NCI-H146 treated with DMSO at 0.1 percent for 48 hours (cell line): ENCODE results near the gene RAB6B.
A peak's percentile ranks its signal among the peaks of the same experiment; 100 is the strongest.

ENCODE experiments used
- DNase-seq: peaks from one replicate; lab custom pipeline; 2025; ENCODE audit not compliant: unreplicated experiment; lab: John Stamatoyannopoulos, UW

Gene RAB6B

DNA sequence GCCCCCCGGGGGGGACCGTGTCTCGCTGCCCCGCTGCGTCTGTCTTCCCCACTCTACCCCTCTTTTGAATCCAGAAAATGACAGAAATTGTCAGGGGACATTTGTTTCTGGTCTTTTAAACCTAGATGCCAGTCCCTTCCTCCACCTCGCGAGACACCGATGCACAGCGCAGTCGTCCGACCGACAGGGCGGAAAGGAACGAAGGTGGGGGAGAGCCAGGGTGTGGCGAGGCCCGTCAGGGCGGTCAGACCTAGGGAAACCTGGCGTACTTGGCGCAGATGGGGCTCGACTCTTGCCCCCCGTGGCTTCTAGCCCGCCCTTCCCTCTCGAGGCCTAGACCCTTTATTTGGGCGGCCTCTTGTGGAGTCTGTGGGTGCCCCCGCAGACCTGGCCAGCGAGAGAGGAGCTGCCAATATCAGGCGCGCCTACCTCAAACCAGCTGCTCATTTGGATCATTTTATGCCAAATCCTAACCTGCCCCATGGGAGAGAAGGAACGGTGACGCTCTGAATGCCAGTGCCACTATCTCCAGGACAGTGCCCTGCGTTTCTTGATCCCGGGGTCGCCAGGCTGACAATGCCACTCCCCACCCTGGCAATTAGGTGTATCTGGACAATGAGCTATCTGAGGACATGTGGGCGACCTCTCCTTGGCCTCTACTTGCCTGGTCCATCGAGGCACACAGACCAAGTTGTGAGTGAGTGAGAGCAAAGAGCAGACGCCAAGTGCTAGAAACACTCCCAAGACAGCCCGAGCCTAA lies 500 bp upstream of the RAB6B start:
- no peak for DNase-seq

GRCh38 chr3:133894353-133895207 lies 1.1 kb downstream of the RAB6B start:
- peak; percentile 36 for DNase-seq

GRCh38 chr3:133893683-133894352 lies 1.9 kb downstream of the RAB6B start:
- DNase-seq, result no peak

DNA sequence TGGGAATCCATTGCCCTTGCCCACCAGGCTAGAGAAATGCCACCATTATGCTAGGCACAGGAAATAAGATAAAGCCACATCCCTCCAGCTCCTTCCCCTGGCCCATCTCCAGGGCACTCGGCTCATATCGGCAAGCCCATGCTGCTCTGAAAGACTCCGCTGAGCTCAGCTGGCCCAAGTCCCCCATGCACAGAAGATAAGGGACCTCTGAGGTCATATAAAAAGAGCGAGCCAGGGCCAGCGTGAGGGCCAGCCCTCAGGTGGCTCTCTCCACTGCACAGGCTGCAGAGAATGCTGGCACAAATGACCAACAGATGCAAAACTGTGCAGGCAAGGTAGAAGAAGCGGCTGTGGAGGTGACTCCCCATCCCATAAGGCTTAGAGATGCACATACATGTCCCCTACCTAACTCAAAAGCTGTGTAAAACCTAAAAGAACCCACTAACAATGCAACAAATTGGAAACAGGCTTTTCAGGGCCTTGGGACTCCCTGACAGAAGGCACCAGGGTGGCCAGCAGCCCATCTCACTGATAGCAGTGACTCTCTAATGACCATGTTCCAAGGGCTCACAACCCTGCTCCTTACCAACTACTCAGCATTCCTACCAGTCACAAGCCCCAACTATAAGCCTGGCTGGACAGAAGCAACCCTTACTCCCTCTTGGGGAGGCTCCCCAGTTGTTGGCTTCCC lies 3.0 kb downstream of the RAB6B start:
- DNase-seq, result no peak

- DNase-seq, result no peak
Measured at GRCh38 chr3:133891662-133892378, 3.9 kb downstream of the RAB6B start.

GRCh38 chr3:133890972-133891644 lies 4.6 kb downstream of the RAB6B start:
- no peak for DNase-seq

GRCh38 chr3:133890037-133890436 lies 5.6 kb downstream of the RAB6B start:
- no peak for DNase-seq

DNA sequence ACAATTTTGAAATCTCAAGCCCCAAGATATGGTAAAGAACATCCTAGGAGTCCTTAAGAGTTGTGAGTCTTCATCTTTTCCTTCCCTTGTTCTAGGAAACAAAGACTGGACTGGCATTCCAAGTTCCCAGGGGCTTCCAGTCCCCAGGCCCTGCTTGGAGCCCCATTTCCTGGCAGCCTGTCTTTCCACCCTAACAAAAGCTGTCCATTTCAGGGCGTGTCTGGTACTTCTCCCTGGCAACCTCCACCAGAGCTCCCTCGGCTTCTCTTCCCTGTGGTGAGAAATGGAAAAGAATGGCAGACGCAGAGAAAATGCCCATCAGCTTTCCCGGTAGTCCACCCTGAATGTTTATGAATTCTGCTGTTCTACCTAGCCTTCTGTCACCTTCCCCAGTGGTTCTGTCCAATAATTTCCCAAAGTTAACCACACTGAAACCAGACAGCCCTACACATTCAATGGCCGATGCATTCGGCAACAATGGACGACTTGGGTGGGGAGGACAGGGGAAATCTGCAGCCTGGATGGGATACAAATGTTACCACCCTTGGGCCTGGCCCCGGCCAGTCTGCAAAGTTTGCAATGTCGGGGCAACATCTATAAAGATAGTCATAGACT lies 6.8 kb downstream of the RAB6B start:
- no peak for DNase-seq

DNA sequence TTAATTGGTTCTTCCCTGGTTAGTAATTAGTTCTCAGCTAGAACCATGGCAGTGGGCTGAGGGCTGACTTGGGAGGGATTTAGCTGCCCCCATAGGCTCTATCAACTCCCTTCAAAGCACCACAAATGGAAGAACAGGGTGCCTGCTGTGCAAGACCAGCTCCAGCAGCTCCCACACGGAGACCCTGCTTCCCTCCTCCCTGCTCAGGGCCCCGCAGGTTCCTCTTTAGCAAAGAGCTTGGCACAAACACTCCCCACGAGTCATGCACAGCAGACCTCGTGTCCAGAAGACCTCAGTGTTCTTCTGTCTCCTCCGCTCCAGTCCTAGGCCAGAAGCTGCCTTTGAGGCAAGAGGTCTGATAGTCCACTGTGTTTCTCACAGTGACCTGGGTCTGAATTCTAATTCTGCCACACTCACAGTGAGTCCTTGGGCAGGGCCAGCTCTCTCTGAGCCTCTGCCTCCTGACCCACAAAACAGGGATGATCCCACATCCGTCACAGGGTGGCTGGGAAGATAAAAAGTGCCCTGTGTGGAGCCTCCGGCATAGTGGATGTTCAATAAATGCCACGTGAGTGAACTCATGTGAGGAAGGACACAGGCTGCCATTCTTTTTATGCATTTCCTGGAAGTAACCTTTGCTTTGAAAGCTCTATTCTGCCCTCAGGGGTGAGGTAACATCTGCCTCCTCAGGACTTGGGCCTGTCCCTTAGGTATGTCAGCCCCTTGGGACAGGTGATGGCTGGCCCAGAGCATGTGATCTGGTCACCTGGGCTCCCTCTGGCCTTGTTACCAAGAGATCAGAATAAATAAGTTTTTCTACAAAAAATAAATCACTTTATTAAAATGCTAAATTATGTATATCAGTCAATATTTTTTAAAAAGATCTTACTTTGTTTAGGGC lies 7.6 kb downstream of the RAB6B start:
- DNase-seq, result no peak

DNA sequence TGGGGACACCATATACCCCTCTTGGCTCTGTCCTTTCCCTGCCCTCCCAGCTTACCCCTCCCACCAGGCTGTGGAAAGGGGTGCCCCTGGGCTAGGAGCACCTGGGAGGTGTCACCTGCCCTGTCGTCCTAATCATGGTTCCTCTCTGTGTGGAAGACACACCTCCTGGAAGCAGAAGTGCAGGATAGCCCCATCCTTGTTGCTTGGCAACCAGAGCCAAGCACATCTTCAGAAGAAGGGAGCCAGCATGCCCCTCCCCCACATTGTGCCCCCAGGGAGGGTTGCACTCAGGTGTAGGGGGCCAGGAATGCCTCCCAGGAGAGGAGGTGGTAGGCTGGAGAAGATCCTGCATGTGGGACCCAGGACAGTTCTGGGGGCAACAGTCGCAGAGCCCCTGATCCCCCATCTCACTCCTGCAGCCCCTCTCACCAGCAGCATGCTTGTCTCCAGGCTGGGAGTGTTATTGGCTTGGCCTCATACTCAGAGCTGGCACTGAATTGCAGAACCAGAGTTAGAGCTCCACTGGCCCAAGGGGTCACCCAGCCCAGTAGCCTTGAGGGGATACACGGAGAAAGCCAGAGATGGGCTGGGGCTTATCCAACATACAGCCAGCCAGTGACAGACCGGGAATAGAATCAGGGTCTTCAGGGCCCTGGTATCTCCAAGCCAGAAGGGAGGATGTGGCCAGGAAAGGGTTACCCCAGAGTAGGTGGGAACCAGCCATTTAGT lies 8.4 kb downstream of the RAB6B start:
- no peak for DNase-seq

GRCh38 chr3:133886031-133886722 lies 9.5 kb downstream of the RAB6B start:
- no peak for DNase-seq

DNA sequence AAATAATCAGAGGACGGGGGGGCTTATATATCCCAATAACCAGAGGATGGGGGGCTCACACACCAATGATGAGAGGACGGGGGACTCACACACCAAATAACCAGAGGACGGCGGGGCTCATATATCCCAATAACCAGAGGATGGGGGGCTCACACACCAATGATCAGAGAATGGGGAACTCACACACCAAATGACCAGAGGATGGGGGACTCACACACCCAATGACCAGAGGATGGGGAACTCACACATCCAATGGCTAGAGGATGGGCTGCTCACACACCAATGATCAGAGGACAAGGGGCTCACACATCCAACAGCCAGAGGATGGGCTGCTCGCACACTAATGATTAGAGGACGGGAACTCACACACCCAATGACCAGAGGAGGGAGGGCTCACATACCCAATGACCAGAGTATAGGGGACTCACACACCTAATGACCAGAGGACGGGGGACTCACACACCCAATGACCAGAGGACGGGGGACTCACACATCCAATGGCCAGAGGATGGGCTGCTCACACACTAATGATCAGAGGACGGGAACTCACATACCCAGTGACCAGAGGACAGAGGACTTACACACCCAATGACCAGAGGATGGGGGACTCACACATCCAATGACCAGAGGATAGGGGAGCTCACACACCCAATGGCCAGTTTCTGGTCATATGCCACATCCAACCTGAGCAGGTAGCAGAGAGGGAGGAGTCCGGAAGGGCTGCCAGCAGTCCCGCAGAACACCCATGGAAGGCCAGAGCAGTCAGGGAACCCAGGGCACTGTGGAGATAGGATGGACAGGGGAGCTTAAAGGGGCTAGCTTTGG lies 10.6 kb downstream of the RAB6B start:
- DNase-seq, result no peak

DNA sequence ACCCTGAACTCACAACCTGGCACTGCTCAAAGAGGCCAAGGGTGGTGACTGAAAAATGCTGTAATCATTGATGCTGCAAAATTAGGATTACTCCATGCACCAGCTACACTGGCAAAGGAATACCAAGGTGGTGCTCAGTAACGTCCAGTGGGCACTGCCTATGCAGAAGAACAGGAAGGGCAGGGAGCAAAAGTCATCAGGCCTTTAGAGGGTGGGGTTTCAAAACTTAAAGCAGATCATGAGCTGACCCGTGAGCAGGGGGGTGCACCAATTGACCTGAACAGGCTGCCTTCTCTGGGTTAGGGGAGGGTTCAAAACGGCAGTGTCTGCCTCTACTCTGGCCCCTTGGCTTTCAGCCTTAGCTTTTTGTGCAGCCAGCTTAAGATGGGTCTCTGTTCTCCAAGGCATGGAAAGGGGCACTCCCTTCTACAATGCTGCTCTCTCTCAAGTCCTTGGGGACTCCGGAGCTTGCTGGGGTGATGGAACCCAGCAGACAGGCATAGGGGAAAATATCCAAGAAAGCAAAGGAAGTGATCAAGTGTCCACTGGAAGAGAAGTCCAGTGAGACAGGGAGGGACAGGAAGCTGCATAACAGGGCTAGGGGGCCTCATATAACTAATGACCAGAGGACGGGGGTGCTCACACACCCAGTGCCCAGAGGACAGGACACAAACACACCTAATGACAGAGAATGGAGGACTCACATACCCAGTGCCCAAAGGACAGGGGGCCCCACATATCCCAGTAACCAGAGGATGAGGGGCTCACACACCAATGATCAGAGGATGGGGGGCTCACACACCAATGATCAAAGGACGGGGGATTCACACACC lies 11.4 kb downstream of the RAB6B start:
- no peak for DNase-seq

GRCh38 chr3:133883641-133884040 lies 12.0 kb downstream of the RAB6B start:
- DNase-seq, result no peak

DNA sequence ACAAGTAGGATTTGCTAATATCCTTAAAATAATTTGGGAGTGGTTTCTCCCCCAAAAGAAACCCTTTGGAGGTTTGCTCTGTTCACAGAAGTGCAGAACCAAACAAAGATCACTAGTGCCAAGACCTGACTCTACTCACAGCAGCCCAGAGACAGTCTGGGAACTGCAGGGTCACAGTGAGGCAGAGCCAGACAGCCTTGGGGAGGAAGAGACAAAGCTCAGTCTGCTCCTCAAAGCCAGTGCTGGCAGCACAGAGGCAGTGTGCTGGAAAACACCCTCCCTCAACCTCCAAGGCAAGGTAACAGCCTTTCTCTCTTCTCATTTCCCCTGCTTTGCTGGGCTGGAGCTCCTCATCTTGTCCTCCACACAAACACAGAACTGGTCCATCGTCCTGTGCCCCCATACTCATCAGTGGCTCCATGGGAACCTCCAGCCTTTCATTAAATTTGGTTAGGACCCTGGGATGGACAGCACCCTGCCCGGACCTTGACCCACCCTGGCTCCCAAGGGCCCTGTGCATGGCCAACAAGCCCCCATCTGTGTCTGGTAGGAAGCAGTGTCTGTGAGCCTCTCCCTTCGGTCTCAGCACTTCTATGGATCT lies 12.6 kb downstream of the RAB6B start:
- no peak for DNase-seq
